K562 (cell line): ENCODE measurements around the gene IL12RB1. TPM values are rescaled to one million over a fixed set of nuclear protein-coding genes. Genes with fewer than 3 reads are reported as not detected.
A peak's percentile ranks its signal among the peaks of the same experiment; 100 is the strongest.

Experiments used
- ATAC-seq: fragments of 200-7000 bp; cut with Tn5 transposase; 3 replicates; pipeline ENCODE4 v1.9.1; 2020; ENCODE audit warnings: moderate library complexity
- BruUV-seq: library from RNA; stranded (reverse); fragments of 400-500 nt; replicated peaks from 2 replicates; lab custom pipeline; 2021; lab: Mats Ljungman, UMichigan
- CTCF ChIA-PET: fragments of 300-600 bp; formaldehyde crosslinking; extraction: SDS; loops from one replicate; lab custom pipeline; 2021; ENCODE audit warnings: low intra/inter-chr PET ratio; lab: Yijun Ruan, JAX
- POLR2A ChIA-PET: fragments of 300-600, 350-650 bp; sonication (Branson Sonifier 250); formaldehyde crosslinking; extraction: SDS; loops from one replicate; lab custom pipeline; 2021; ENCODE audit warnings: antibody characterized with exemption, inconsistent platforms; lab: Yijun Ruan, JAX
- DNase-seq, 4 experiments: peaks; one replicate each; pipeline versions ENCODE4 v3.0.0 to v3.0.0-alpha.2; 2011 to 2018; ENCODE audit warnings: low spot score in 3 of 4, mixed read lengths in 3 of 4; ENCODE audit errors: extremely low read depth in 1 of 4
- FAIRE-seq: peaks from 2 replicates; lab custom pipeline; 2011; peaks lifted over from hg19 to GRCh38; lab: Jason Lieb, UNC
- H2AFZ ChIP-seq: 2 replicates; pipeline ENCODE4 v1.6.0; 2011; ENCODE audit warnings: low read depth, low read length, control low read depth, inconsistent platforms
- H3K27ac ChIP-seq: fragments of 200-600 bp; 3 replicates; pipeline ENCODE4 v1.8.0; 2011; ENCODE audit warnings: low read depth, mild to moderate bottlenecking, control low read depth, inconsistent platforms, low read length, moderate library complexity, mixed read lengths; ENCODE audit errors: extremely low read depth
- H3K27me3 ChIP-seq, 2 experiments: fragments of 300-600 bp in 1 of 2; 2 replicates in 1 of 2; 3 replicates in 1 of 2; pipeline versions ENCODE4 v1.6.0 to v1.8.0; 2011; ENCODE audit warnings: inconsistent platforms in 2 of 2, low read length in 2 of 2, mild to moderate bottlenecking in 1 of 2, mixed read lengths in 1 of 2, moderate library complexity in 1 of 2; ENCODE audit not compliant: control insufficient read depth in 2 of 2, insufficient read depth in 2 of 2
- H3K36me3 ChIP-seq: fragments of 300-600 bp; 3 replicates; pipeline ENCODE4 v1.8.0; 2011; ENCODE audit warnings: mild to moderate bottlenecking, low read length, inconsistent platforms; ENCODE audit not compliant: control insufficient read depth, insufficient read depth
- H3K4me1 ChIP-seq, 2 experiments: fragments of 200-600 bp in 1 of 2; replicated peaks in 1 of 2; 2 replicates in 1 of 2; 3 replicates in 1 of 2; pipeline versions ENCODE4 v1.5.1 to v1.8.0; 2011; ENCODE audit warnings: inconsistent platforms in 2 of 2, low read length in 2 of 2, mild to moderate bottlenecking in 1 of 2, mixed read lengths in 1 of 2, moderate library complexity in 1 of 2; ENCODE audit not compliant: control insufficient read depth in 2 of 2, insufficient read depth in 2 of 2
- H3K4me2 ChIP-seq: 2 replicates; pipeline ENCODE4 v1.6.1; 2011; ENCODE audit warnings: low read length, control low read depth, inconsistent platforms, mixed read lengths; ENCODE audit not compliant: insufficient read depth
- H3K4me3 ChIP-seq: fragments of 200-600 bp; sonication (generic), shearing (Covaris generic); 2 replicates; pipeline ENCODE4 v1.5.1; 2016; ENCODE audit warnings: control low read depth, inconsistent platforms
- H3K79me2 ChIP-seq: fragments of 200-600 bp; 3 replicates; pipeline ENCODE4 v1.8.0; 2011; ENCODE audit warnings: low read length, inconsistent platforms; ENCODE audit not compliant: control insufficient read depth, insufficient read depth
- H3K9ac ChIP-seq, 2 experiments: 2 replicates each; pipeline versions ENCODE4 v1.6.0 to v1.6.1; 2011; ENCODE audit warnings: low read depth in 2 of 2, low read length in 2 of 2, control low read depth in 1 of 2, inconsistent platforms in 1 of 2, mild to moderate bottlenecking in 1 of 2, mixed read lengths in 1 of 2; ENCODE audit not compliant: insufficient read depth in 1 of 2
- H3K9me1 ChIP-seq: one replicate; pipeline ENCODE4 v1.6.0; 2011; ENCODE audit warnings: inconsistent platforms, mild to moderate bottlenecking, low read length, moderate library complexity; ENCODE audit not compliant: control insufficient read depth, insufficient read depth
- H3K9me3 ChIP-seq: replicated peaks from 2 replicates; pipeline ENCODE4 v1.5.1; 2011; ENCODE audit warnings: low read depth, low read length, inconsistent platforms; ENCODE audit not compliant: control insufficient read depth, insufficient read depth
- H4K20me1 ChIP-seq: replicated peaks from 2 replicates; pipeline ENCODE4 v1.6.1; 2011; ENCODE audit warnings: low read length, inconsistent platforms, mixed read lengths; ENCODE audit not compliant: control insufficient read depth, insufficient read depth
- CTBP1 ChIP-seq: fragments of 450-650 bp; IDR thresholded peaks from 2 replicates; pipeline ENCODE4 v1.6.1; 2016; ENCODE audit warnings: borderline replicate concordance
- CTCF ChIP-seq, 3 experiments: IDR thresholded peaks in 2 of 3; conservative IDR thresholded peaks in 1 of 3; 2 replicates each; pipeline ENCODE4 v1.5.1; 2011 to 2012; ENCODE audit warnings: low read length in 3 of 3, mild to moderate bottlenecking in 3 of 3, control low read depth in 2 of 3, improper control_type of control experiment in 1 of 3, inconsistent platforms in 1 of 3, low read depth in 1 of 3, mixed read lengths in 1 of 3, moderate library complexity in 1 of 3; ENCODE audit not compliant: insufficient read depth in 2 of 3
- HES1 ChIP-seq: fragments of 450-650 bp; IDR thresholded peaks from 2 replicates; pipeline ENCODE4 v1.6.1; 2016; ENCODE audit warnings: low read depth, mild to moderate bottlenecking, moderate library complexity
- L3MBTL2 ChIP-seq: fragments of 450-650 bp; IDR thresholded peaks from 2 replicates; pipeline ENCODE4 v1.6.1; 2016; ENCODE audit warnings: mild to moderate bottlenecking, moderate library complexity
- MTA2 ChIP-seq: fragments of 450-650 bp; IDR thresholded peaks from 2 replicates; pipeline ENCODE4 v1.6.1; 2016; ENCODE audit warnings: low read depth
- MXD1 ChIP-seq: fragments of 250-450 bp; sonication (Bioruptor Pico); IDR thresholded peaks from 2 replicates; pipeline ENCODE4 v1.8.0; 2021; ENCODE audit warnings: borderline replicate concordance, mild to moderate bottlenecking, moderate library complexity; ENCODE audit not compliant: poor library complexity, severe bottlenecking
- NCOA6 ChIP-seq: fragments of 450-650 bp; IDR thresholded peaks from 2 replicates; pipeline ENCODE4 v1.6.1; 2017; ENCODE audit warnings: mild to moderate bottlenecking
- NCOR1 ChIP-seq: fragments of 450-650 bp; IDR thresholded peaks from 2 replicates; pipeline ENCODE4 v1.6.1; 2016; ENCODE audit warnings: mild to moderate bottlenecking, moderate library complexity
- NFE2L1 ChIP-seq: fragments of 450-650 bp; IDR thresholded peaks from 2 replicates; pipeline ENCODE4 v1.6.1; 2016; ENCODE audit warnings: missing genetic modification characterization, low read depth, mild to moderate bottlenecking, missing compliant biosample characterization, moderate library complexity, borderline replicate concordance
- NR3C1 ChIP-seq: sonication (generic); formaldehyde crosslinking; IDR thresholded peaks from 2 replicates; pipeline ENCODE4 v1.8.1; 2022; ENCODE audit warnings: missing genetic modification reagents
- PHTF2 ChIP-seq: fragments of 250-450 bp; sonication (Bioruptor Pico); IDR thresholded peaks from 2 replicates; pipeline ENCODE4 v1.5.0; 2021; ENCODE audit warnings: mild to moderate bottlenecking
- RBM25 ChIP-seq: fragments of 200-400 bp; formaldehyde crosslinking; IDR thresholded peaks from 2 replicates; pipeline ENCODE4 v1.6.1; 2018; ENCODE audit warnings: low read length, low read depth, moderate library complexity; ENCODE audit not compliant: severe bottlenecking
- RNF219 ChIP-seq: fragments of 250-450 bp; sonication (Bioruptor Pico); IDR thresholded peaks from 2 replicates; pipeline ENCODE4 v1.5.0; 2022; ENCODE audit warnings: mild to moderate bottlenecking
- SIN3A ChIP-seq, 2 experiments: fragments of 150-350 bp in 1 of 2; IDR thresholded peaks; 2 replicates each; pipeline ENCODE4 v1.6.1; 2011 to 2016; ENCODE audit warnings: borderline replicate concordance in 2 of 2, low read depth in 2 of 2, low read length in 2 of 2, mild to moderate bottlenecking in 2 of 2, moderate library complexity in 2 of 2; ENCODE audit not compliant: control insufficient read depth in 1 of 2
- SOX6 ChIP-seq: fragments of 450-650 bp; IDR thresholded peaks from 2 replicates; pipeline ENCODE4 v1.6.1; 2014; ENCODE audit warnings: mild to moderate bottlenecking
- STAG1 ChIP-seq: sonication (generic); formaldehyde crosslinking; IDR thresholded peaks from 2 replicates; pipeline ENCODE4 v1.5.0; 2020; ENCODE audit warnings: missing genetic modification reagents, borderline replicate concordance
- TAF9B ChIP-seq: fragments of 450-650 bp; IDR thresholded peaks from 2 replicates; pipeline ENCODE4 v1.6.1; 2018; ENCODE audit warnings: mild to moderate bottlenecking; ENCODE audit not compliant: partially characterized antibody
- ZEB2 ChIP-seq: fragments of 450-650 bp; IDR thresholded peaks from 2 replicates; pipeline ENCODE4 v1.6.1; 2016
- WGBS: fragments of 100-300 bp; shearing (Covaris generic); methylation state at CpG from one replicate; pipeline ENCODE4 v1.1.6; 2016; ENCODE audit warnings: low coverage, mixed read lengths; ENCODE audit not compliant: insufficient coverage; ENCODE audit errors: missing lambda C conversion rate; 5-methylcytosine and 5-hydroxymethylcytosine counted together
- in situ Hi-C: fragments of 300-500 bp; cut with MboI; formaldehyde crosslinking; loops from 4 replicates; pipeline ENCODE4 v1.15.0; 2018; ENCODE audit warnings: inconsistent platforms, mixed read lengths
- intact Hi-C: fragments of 100-400 bp; cut with micrococcal nuclease; formaldehyde crosslinking; loops from 2 replicates; pipeline ENCODE4 v1.14.2; 2022
- polyA plus RNA-seq, 8 experiments: library from polyadenylated mRNA; depleted of rRNA in 4 of 8; stranded (reverse) in 5 of 8; unstranded in 3 of 8; fragments of >200 nt; fragmentation: Nextera tagmentation in 2 of 8; fragmentation: Illumina TruSeq in 1 of 8; extraction: Ambion mirVana in 2 of 8; extraction: Trizol in 1 of 8; gene quantifications; 2 replicates each; pipeline versions ENCODE4 v1.2.1 to v1.2.3, GENCODE V29; 2011 to 2014; ENCODE audit warnings: inconsistent platforms in 1 of 8, missing spikeins in 1 of 8
- total RNA-seq, 7 experiments: library from RNA; depleted of rRNA in 6 of 7; stranded (reverse); fragments of >200 nt in 6 of 7; fragmentation: Illumina TruSeq in 2 of 7; extraction: Trizol in 2 of 7; gene quantifications; 2 replicates each; pipeline versions ENCODE4 v1.2.1 to v1.2.3, GENCODE V29; 2011 to 2021; ENCODE audit warnings: low replicate concordance in 1 of 7

Gene IL12RB1
- total and polyA plus RNA-seq, 9 of the 15 experiments (the other 6 are each of a cell fraction or from before 2014, with no cell fraction given) = 0.04 to 0.07 (median 0.06) TPM; not detected in 5

GRCh38 chr19:18063463-18063862 lies 23.3 kb downstream of the IL12RB1 start:
- ATAC-seq = 0 out of 3 replicates have a peak, but pooled peaks have one; percentile 20
- Histone ChIP-seq H3K4me1 (peaks cover 8 to 22% of the 10 kb centered on the region in 2 experiments; a peak in 4 of 5 replicates), H4K20me1 (no peaks in the 10 kb centered on the region), H3K4me2 (no peak overlapping the region), H3K27ac (no peak overlapping the region), H3K27me3 (no peaks in the 10 kb centered on the region), H3K9me3 (no peaks in the 10 kb centered on the region; the same call in 1 of the 2 replicates), H3K4me3 (no peak overlapping the region), H3K9me1 (no peaks in the 10 kb centered on the region), H3K36me3 (no peaks in the 10 kb centered on the region), H3K79me2 (no peaks in the 10 kb centered on the region), H3K9ac (no peak overlapping the region), H2AFZ (no peak overlapping the region)
- intact Hi-C loops (loop anchor here (5.0 to 10.0 kb wide), 3 partner anchors 91 to 349 kb away; partner anchors contain the start of gene PIK3R2), in situ Hi-C loops (no loop called here)
- no TSS peak for BruUV-seq
- FAIRE-seq = peak; percentile 78
- DNase-seq = peak; percentile 35 to 65 (median 40)
- 14% methylated on average over 5 of the region's 5 CpGs for WGBS
- POLR2A ChIA-PET = interaction anchor here (0.6 to 1.0 kb wide), 2 partner anchors 13 to 18 kb away, joined by 3 to 4 read pairs; no protein-coding TSS in a partner anchor
- CTCF ChIA-PET = interaction anchor here (0.6 to 0.7 kb wide), 2 partner anchors 94 to 98 kb away, joined by 3 read pairs; no protein-coding TSS in a partner anchor
- TF ChIP-seq PHTF2 (no peak), NCOA6 (no peak), SIN3A (IDR thresholded peaks at IDR 0.05; ENCODE audit: borderline replicate concordance in 2 of 2, control insufficient read depth in 1 of 2, low read depth in 2 of 2, low read length in 2 of 2) (no peak), RNF219 (CRISPR knock-in tag) (no peak), CTBP1 (peak; percentile 43; the same call in 1 of the 2 replicates), RBM25 (peak; percentile 98), ZEB2 (0 out of 2 replicates have a peak, but pooled peaks have one; percentile 28), MXD1 (CRISPR knock-in tag) (no peak), MTA2 (no peak), CTCF (IDR thresholded peaks at IDR 0.05 in 2 of 3, conservative IDR thresholded peaks at IDR 0.05 in 1 of 3; ENCODE audit: insufficient read depth in 2 of 3, low read depth in 1 of 3, low read length in 3 of 3) (peak; percentile 64 to 73 (median 71)), L3MBTL2 (no peak), NCOR1 (no peak), NR3C1 (CRISPR knock-in tag) (no peak), SOX6 (no peak), NFE2L1 (no peak), HES1 (no peak), STAG1 (CRISPR knock-in tag) (peak; percentile 64; the same call in 1 of the 2 replicates), TAF9B (no peak)
